ENCODE measurements around the gene DQX1. TPM values are rescaled to one million over a fixed set of nuclear protein-coding genes. Genes with fewer than 3 reads are reported as not detected.

The DQX1 gene
- total and polyA plus RNA-seq, 9 of the 15 experiments (the other 6 are each of a cell fraction or from before 2014, with no cell fraction given), result 0.04 to 0.38 (median 0.18) TPM; not detected in 1

- no peak for TF ChIP-seq HNRNPH1 (optimal IDR thresholded peaks at IDR 0.05; ENCODE audit: low read depth, low read length)
- no peak for TF ChIP-seq ARHGAP35 (IDR thresholded peaks at IDR 0.05; ENCODE audit: partially characterized antibody)
- TF ChIP-seq DLX4 (CRISPR knock-in tag; IDR thresholded peaks at IDR 0.05), result no peak
- no peak for TF ChIP-seq ZNF395 (CRISPR knock-in tag; IDR thresholded peaks at IDR 0.05)
- peak; percentile 90; the same call in 1 of the 2 replicates for TF ChIP-seq SREBF2 (CRISPR knock-in tag; IDR thresholded peaks at IDR 0.05)
- no peak for TF ChIP-seq CBX1 (IDR thresholded peaks at IDR 0.05; ENCODE audit: low read depth)
- peak; percentile 26; the same call in 1 of the 2 replicates for TF ChIP-seq DMBX1 (CRISPR knock-in tag; IDR thresholded peaks at IDR 0.05; ENCODE audit: borderline replicate concordance)
- peak; percentile 68 for TF ChIP-seq PHF20 (IDR thresholded peaks at IDR 0.05; ENCODE audit: partially characterized antibody)
- TF ChIP-seq ETV6 (IDR thresholded peaks at IDR 0.05; ENCODE audit: borderline replicate concordance in 1 of 2, low read depth in 2 of 2, low read length in 1 of 2), result no peak
- 0 out of 2 replicates have a peak, but pooled peaks have one; percentile 42 for TF ChIP-seq ETV6 (CRISPR knock-in tag; IDR thresholded peaks at IDR 0.05; ENCODE audit: borderline replicate concordance)
- TF ChIP-seq BRCA1 (IDR thresholded peaks at IDR 0.05), result no peak
- no peak for TF ChIP-seq BRCA1 (CRISPR knock-in tag; IDR thresholded peaks at IDR 0.05)
- TF ChIP-seq FOXK1 (CRISPR knock-in tag; IDR thresholded peaks at IDR 0.05; ENCODE audit: borderline replicate concordance), result 0 out of 2 replicates have a peak, but pooled peaks have one; percentile 34
- no peak for TF ChIP-seq RBM25 (IDR thresholded peaks at IDR 0.05; ENCODE audit: low read depth, low read length, severe bottlenecking)
- peak in 1 of 2 experiments; percentile 4; a peak in 1 of 4 replicates for TF ChIP-seq SRF (CRISPR knock-in tag; IDR thresholded peaks at IDR 0.05)
- no peak for TF ChIP-seq USF1 (CRISPR knock-in tag; IDR thresholded peaks at IDR 0.05)
- TF ChIP-seq HDAC6 (IDR thresholded peaks at IDR 0.05; ENCODE audit: low read depth, low read length), result no peak
- no peak; the same call in 1 of the 2 replicates for TF ChIP-seq ZBTB1 (CRISPR knock-in tag; IDR thresholded peaks at IDR 0.05; ENCODE audit: borderline replicate concordance, low read depth)
- TF ChIP-seq E2F6 (IDR thresholded peaks at IDR 0.05; ENCODE audit: borderline replicate concordance in 1 of 2, extremely low read depth in 1 of 2, insufficient read depth in 1 of 2, insufficient read length in 1 of 2, low read depth in 1 of 2, low read length in 1 of 2, poor library complexity in 1 of 2, severe bottlenecking in 1 of 2), result peak in 1 of 2 experiments; percentile 49
- no peak for TF ChIP-seq ZNF586 (CRISPR knock-in tag; conservative IDR thresholded peaks at IDR 0.05)
- no peak for TF ChIP-seq SETDB1 (IDR thresholded peaks at IDR 0.05; ENCODE audit: low read length)
- no peak for TF ChIP-seq ZNF444 (CRISPR knock-in tag; IDR thresholded peaks at IDR 0.05)
- no peak for TF ChIP-seq ZZZ3 (IDR thresholded peaks at IDR 0.05)
Measured at GRCh38 chr2:74482801-74483674, 43.0 kb downstream of the DQX1 start, which contains the start of the genes CCDC142 and TTC31 (continued).

All from K562 (cell line).